OCI-LY3 (cell line): ENCODE data around the gene TTC39B.

ENCODE experiments used
- CTCF ChIP-seq: fragments of 200-600, 300-600 bp; sonication (generic); IDR thresholded peaks from 2 replicates; pipeline ENCODE4 v1.5.1; 2014; ENCODE audit warnings: antibody characterized with exemption, low read length, low read depth
- EZH2phosphoT487 ChIP-seq: fragments of 200-600 bp; shearing (Covaris generic); IDR thresholded peaks from 2 replicates; pipeline ENCODE4 v1.6.1; 2018; ENCODE audit warnings: antibody characterized with exemption, mixed run types, low read depth

DNA sequence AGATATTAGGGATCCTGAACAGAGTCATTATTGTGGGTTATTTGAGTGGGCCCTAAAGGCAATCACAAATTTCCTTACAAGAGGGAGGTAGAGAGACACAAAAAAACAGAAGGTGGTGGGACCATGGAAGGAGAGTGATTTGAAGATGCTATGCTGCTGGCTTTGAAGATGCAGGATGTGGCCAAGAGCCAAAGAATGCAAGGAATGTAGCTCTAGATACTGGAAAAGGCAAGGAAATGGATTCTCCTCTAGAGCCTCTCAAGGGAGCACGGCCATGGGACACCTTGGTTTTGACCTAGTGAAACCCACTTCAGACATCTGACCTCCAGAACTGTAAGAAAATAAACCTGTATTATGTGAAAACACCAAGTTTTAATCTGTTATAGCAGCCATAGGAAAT, 53.8 kb downstream of the TTC39B start:
- no peak for TF ChIP-seq CTCF
- no peak for TF ChIP-seq EZH2phosphoT487
